H1 (cell line): Measurements from ENCODE around the gene DAB2IP. TPM values are rescaled to one million over a fixed set of nuclear protein-coding genes. Genes with fewer than 3 reads are reported as not detected.

Source experiments
- EZH2 ChIP-seq: fragments of 200-600 bp; sonication (generic); IDR thresholded peaks from 2 replicates; pipeline ENCODE4 v1.7.1; 2012; ENCODE audit warnings: low read depth, mild to moderate bottlenecking, moderate library complexity, low read length, inconsistent platforms; ENCODE audit not compliant: severe bottlenecking
- JUND ChIP-seq: IDR thresholded peaks from 2 replicates; pipeline ENCODE4 v1.6.1; 2011; ENCODE audit warnings: mild to moderate bottlenecking, improper control_type of control experiment, low read length
- KDM1A ChIP-seq: fragments of 200-600, 300-600 bp; sonication (generic); IDR thresholded peaks from 2 replicates; pipeline ENCODE4 v1.7.1; 2016; ENCODE audit warnings: mild to moderate bottlenecking, low read length, borderline replicate concordance
- POLR2AphosphoS5 ChIP-seq: IDR thresholded peaks from 2 replicates; pipeline ENCODE4 v1.6.1; 2011; ENCODE audit warnings: low read depth, low read length
- TBP ChIP-seq: IDR thresholded peaks from 2 replicates; pipeline ENCODE4 v1.6.1; 2011; ENCODE audit warnings: low read depth, low read length, improper control_type of control experiment
- TCF12 ChIP-seq: IDR thresholded peaks from 2 replicates; pipeline ENCODE4 v1.6.1; 2011; ENCODE audit warnings: low read depth, mild to moderate bottlenecking, low read length
- polyA plus RNA-seq, 7 experiments: library from polyadenylated mRNA; depleted of rRNA in 3 of 7; stranded (reverse) in 5 of 7; unstranded in 2 of 7; fragments of >200 nt in 5 of 7; fragments of 200-250 nt in 2 of 7; gene quantifications; 1 replicate in 5 of 7; 2 replicates in 1 of 7; 4 replicates in 1 of 7; pipeline versions ENCODE4 v1.2.1 to v1.2.3, GENCODE V29; 2011 to 2013; ENCODE audit warnings: missing spikeins in 2 of 7, mixed read lengths in 2 of 7
- total RNA-seq: library from RNA; stranded (reverse); fragmentation: NEBNext Ultra II Directional; extraction: Animal tissue kit (Norgen Biotek cat#: 25700); gene quantifications from 2 replicates; pipeline ENCODE4 v1.2.1, GENCODE V29; 2021

Gene DAB2IP
- total and polyA plus RNA-seq, 2 of the 8 experiments (the other 6 are each of a cell fraction or from before 2014, with no cell fraction given): 19.7 to 39.5 TPM

DNA sequence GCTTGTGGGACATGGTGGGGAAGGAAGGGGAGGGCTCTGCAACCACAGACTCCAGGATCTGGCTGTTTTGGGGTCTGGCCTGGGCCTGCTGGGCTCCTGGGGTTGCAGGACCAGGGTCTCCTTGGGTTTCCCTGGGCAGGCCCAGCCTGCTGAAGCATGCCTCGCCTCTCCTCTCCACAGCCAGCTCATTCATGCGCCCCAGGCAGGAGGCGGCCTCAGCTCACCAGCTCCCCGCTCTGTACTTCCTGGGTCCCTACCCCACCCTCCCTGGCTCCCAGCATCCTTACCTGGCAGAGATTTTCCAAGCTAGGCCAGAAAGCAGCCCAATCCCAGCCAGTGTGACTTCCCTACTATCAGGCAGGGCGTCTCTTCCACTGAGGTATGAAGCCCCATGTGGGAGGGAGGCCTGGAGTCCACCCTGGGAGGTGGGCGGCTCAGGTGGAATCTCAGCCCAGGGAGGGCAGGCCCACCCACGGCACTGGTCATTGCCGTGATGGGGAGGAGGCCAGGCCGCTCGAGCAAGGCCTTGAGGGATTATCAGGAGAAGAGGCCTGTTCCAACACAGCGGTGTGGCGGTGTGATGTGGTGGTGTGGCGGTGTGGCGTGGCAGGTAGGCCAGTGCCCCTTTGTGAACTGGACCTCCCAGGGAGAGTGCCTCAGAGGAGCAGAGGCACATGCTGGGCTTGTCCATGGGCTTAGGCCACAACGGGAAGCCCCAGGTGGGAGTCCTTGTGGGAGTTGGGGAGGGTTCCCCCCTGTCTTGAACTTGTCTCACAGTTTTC, 103.4 kb downstream of the DAB2IP start (continued):
- TF ChIP-seq POLR2AphosphoS5 (no peak), TBP (no peak), JUND (no peak), TCF12 (no peak), KDM1A (no peak), EZH2 (no peak)
- TF ChIP-seq, all 59 proteins: peak for 0
